MG63 (cell line): ENCODE data around the gene FAM43B. TPM values are rescaled to one million over a fixed set of nuclear protein-coding genes. Genes with fewer than 3 reads are reported as not detected.

Experiments used
- DNase-seq: peaks from one replicate; pipeline ENCODE4 v3.0.0-alpha.2; 2020
- H3K27me3 ChIP-seq: fragments of 250-450 bp; sonication (Bioruptor Pico); 2 replicates; pipeline ENCODE4 v1.5.1; 2020; ENCODE audit warnings: mild to moderate bottlenecking, moderate library complexity
- H3K36me3 ChIP-seq: fragments of 250-450 bp; sonication (Bioruptor Pico); 2 replicates; pipeline ENCODE4 v1.5.1; 2020; ENCODE audit warnings: mild to moderate bottlenecking, moderate library complexity
- H3K4me3 ChIP-seq: fragments of 250-450 bp; sonication (Bioruptor Pico); 2 replicates; pipeline ENCODE4 v1.5.1; 2020; ENCODE audit warnings: mild to moderate bottlenecking, moderate library complexity
- H3K9me3 ChIP-seq: fragments of 250-450 bp; sonication (Bioruptor Pico); 2 replicates; pipeline ENCODE4 v1.5.1; 2020; ENCODE audit warnings: mild to moderate bottlenecking, moderate library complexity
- total RNA-seq: library from RNA; depleted of rRNA; stranded (reverse); fragments of >200 nt; shearing (Covaris generic); gene quantifications from 2 replicates; pipeline ENCODE4 v1.2.3, GENCODE V29; 2014; ENCODE audit warnings: low replicate concordance; rRNA removed

Gene FAM43B
- total RNA-seq, 1 experiment from 2014 or later: not detected

- H3K9me3 ChIP-seq: no peaks in the 10 kb centered on the region
- peak; percentile 87 for DNase-seq
- no peak overlapping the region for H3K4me3 ChIP-seq
- no peaks in the 10 kb centered on the region for H3K36me3 ChIP-seq
- no peaks in the 10 kb centered on the region for H3K27me3 ChIP-seq
Observed at GRCh38 chr1:20602851-20603450, 50.6 kb downstream of the FAM43B start.

GRCh38 chr1:20603504-20604464, 51.4 kb downstream of the FAM43B start:
- Histone ChIP-seq H3K36me3 (no peaks in the 10 kb centered on the region), H3K9me3 (no peaks in the 10 kb centered on the region), H3K27me3 (no peaks in the 10 kb centered on the region), H3K4me3 (no peak overlapping the region)
- peak; percentile 87 for DNase-seq

Other genes with a start within 250 kb of the FAM43B start
- 20.5 and 31.6 TPM in 2 replicates for gene CAMK2N1, start 66.4 kb upstream of the FAM43B start, total RNA-seq
- 12.1 and 14.3 TPM in 2 replicates for gene MUL1, start 44.4 kb upstream of the FAM43B start, total RNA-seq
- gene CDA, start 36.5 kb downstream of the FAM43B start, total RNA-seq: not detected in 2 replicates
- 73.3 and 84.0 TPM in 2 replicates for gene PINK1, start 80.9 kb downstream of the FAM43B start, total RNA-seq
- 307 and 434 TPM in 2 replicates for gene DDOST, start 108.8 kb downstream of the FAM43B start, total RNA-seq
- 0.03 TPM in 1 of 2 replicates, not detected in the other for gene KIF17, start 165.4 kb downstream of the FAM43B start, total RNA-seq
- gene SH2D5, start 180.1 kb downstream of the FAM43B start, total RNA-seq: 1.7 and 2.4 TPM in 2 replicates
- gene HP1BP3, start 234.7 kb downstream of the FAM43B start, total RNA-seq: 211 and 227 TPM in 2 replicates